HG03571 (cell line): Measurements from ENCODE around the gene ARHGEF4.

ENCODE experiments used
- ATAC-seq: cut with Tn5 transposase; IDR thresholded peaks from one replicate; pipeline ENCODE4 v1.9.1; 2021; ENCODE audit not compliant: unreplicated experiment

Gene ARHGEF4

GRCh38 chr2:130832296-130832940 lies 4.3 kb upstream of the ARHGEF4 start:
- no peak for ATAC-seq

- no peak for ATAC-seq
Measured at GRCh38 chr2:130834091-130834930, 2.4 kb upstream of the ARHGEF4 start.

- ATAC-seq: no peak
Measured at GRCh38 chr2:130834931-130835765, 1.6 kb upstream of the ARHGEF4 start.

GRCh38 chr2:130835766-130836015 lies 1.0 kb upstream of the ARHGEF4 start:
- ATAC-seq: no peak

- ATAC-seq: no peak
Measured at GRCh38 chr2:130837175-130837810, 579 bp downstream of the ARHGEF4 start.

GRCh38 chr2:130837811-130838565 lies 1.3 kb downstream of the ARHGEF4 start:
- no peak for ATAC-seq

GRCh38 chr2:130839011-130839780 lies 2.5 kb downstream of the ARHGEF4 start:
- no peak for ATAC-seq

GRCh38 chr2:130840506-130840905 lies 3.8 kb downstream of the ARHGEF4 start:
- ATAC-seq: no peak

GRCh38 chr2:130841741-130842365 lies 5.1 kb downstream of the ARHGEF4 start:
- ATAC-seq: no peak

- no peak for ATAC-seq
Measured at GRCh38 chr2:130842770-130843169, 6.1 kb downstream of the ARHGEF4 start.

- ATAC-seq: no peak
Measured at GRCh38 chr2:130843321-130843985, 6.7 kb downstream of the ARHGEF4 start.

GRCh38 chr2:130844161-130844560 lies 7.4 kb downstream of the ARHGEF4 start:
- ATAC-seq: no peak

- ATAC-seq: no peak
Measured at GRCh38 chr2:130845505-130846085, 8.9 kb downstream of the ARHGEF4 start.

GRCh38 chr2:130846233-130846632 lies 9.5 kb downstream of the ARHGEF4 start:
- ATAC-seq: no peak

GRCh38 chr2:130846686-130847375 lies 10.1 kb downstream of the ARHGEF4 start:
- ATAC-seq: no peak

- ATAC-seq: no peak
Measured at GRCh38 chr2:130847776-130848525, 11.2 kb downstream of the ARHGEF4 start.

GRCh38 chr2:130848526-130849210 lies 12.0 kb downstream of the ARHGEF4 start:
- no peak for ATAC-seq
